A549 treated with RU486 at 1 μM for 4 hours (cell line): ENCODE measurements around the gene SPR. TPM values are rescaled to one million over a fixed set of nuclear protein-coding genes. Genes with fewer than 3 reads are reported as not detected.

Source experiments
- total RNA-seq: library from RNA; stranded (reverse); fragments of 200-300 nt; extraction: Qiagen RNA extraction; gene quantifications from 5 replicates; pipeline ENCODE4 v1.2.3, GENCODE V29; 2022; ENCODE audit warnings: low read depth

The SPR gene
- total RNA-seq: 89.5 to 146 TPM (median 142 TPM) in 5 replicates

DNA sequence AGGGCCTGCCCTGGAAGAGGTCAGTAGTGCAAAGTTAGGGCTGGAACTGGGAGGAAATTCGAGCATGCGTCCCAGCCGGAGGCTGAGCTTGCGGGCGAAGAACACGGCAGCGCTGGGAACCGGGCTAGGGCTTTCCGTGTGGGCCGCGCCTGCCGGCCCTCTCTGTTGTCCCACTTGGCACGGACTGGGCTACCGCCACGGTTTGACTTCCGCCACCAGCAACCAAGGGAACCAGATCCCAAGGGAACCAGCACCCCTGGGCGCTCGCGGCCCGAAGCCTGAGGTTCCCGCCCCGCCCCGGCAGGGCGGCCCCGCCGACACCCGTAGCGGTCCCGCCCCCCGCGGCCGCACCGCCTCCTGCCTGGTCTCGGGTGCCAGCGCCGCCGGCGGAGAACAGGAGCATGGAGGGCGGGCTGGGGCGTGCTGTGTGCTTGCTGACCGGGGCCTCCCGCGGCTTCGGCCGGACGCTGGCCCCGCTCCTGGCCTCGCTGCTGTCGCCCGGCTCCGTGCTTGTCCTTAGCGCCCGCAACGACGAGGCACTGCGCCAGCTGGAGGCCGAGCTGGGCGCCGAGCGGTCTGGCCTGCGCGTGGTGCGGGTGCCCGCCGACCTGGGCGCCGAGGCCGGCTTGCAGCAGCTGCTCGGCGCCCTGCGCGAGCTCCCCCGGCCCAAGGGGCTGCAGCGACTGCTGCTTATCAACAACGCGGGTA is at the start of gene SPR:
SPR (plus strand) TSS at position 377 of the 708 bp plus-strand sequence; CDS start at position 402, 25 bp downstream.

DNA sequence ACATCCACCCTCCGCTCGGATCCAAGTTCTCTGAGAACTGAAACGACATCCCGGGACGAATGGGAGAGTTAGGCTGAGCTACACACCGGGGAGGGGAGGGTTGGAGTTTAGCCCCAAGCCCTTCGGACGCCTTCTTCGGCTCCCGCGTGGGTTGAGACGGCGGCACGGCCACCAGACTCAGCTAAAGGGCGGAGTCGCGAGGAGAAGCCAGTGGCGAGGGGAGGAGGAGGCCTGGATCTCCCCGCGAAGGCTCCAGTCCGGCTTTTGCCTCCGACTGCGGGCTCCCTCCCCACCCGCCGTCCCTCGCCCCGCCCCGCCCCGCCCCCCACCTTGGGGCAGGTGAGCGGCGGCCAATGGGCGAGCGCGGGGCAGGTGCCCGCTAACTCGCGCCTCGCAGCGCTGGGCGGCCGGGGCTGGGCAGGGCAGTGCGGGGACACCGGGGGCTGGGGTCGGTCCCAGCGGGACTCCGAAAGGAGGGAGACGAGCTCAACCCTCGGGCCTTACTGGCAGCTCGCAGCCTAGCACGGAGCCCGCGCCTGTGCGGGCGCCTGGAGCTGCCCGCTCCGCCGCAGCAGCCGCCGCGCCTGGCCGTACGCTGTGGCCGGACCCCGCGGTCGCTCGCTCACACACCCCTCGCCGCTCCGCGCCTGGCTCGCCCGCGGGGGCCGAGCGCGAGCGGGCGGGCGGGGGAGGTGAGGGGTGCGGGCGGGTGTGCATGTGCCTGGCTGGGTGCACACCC is 30.1 kb downstream of the SPR start, which contains the start of gene EMX1:
EMX1 (plus strand) TSS at position 382 of the 739 bp plus-strand sequence; CDS start at position 716, 334 bp downstream.

Other genes with a start within 250 kb of the SPR start
- 5.6 to 7.8 TPM (median 7.1 TPM) in 5 replicates for gene EXOC6B, start 61.4 kb upstream of the SPR start, total RNA-seq
- 0.27 TPM in 1 of 5 replicates, not detected in the others for gene EMX1, start 30.1 kb downstream of the SPR start, total RNA-seq
- 11.6 to 16.5 TPM (median 13.4 TPM) in 5 replicates for gene SFXN5, start 184.3 kb downstream of the SPR start, total RNA-seq
- gene RAB11FIP5, start 225.5 kb downstream of the SPR start, total RNA-seq: 31.2 to 38.7 TPM (median 35.3 TPM) in 5 replicates